Omental fat pad (tissue), 4 donors: ENCODE measurements around the gene LCN12. TPM values are rescaled to one million over a fixed set of nuclear protein-coding genes. Genes with fewer than 3 reads are reported as not detected.

Source experiments
- ATAC-seq: fragments of 150-250 bp; one replicate; pipeline ENCODE4 v1.9.1; 2016; ENCODE audit warnings: mild to moderate bottlenecking, moderate library complexity; ENCODE audit not compliant: low FRiP score
- DNase-seq: peaks from one replicate; pipeline ENCODE4 v3.0.0-alpha.2; 2019; ENCODE audit warnings: low spot score
- CTCF ChIP-seq, 3 donors: fragments of 450-650 bp; IDR thresholded peaks; one replicate each; pipeline ENCODE4 v1.5.1; 2016 to 2017; ENCODE audit warnings: antibody characterized with exemption in 3 of 3, mild to moderate bottlenecking in 3 of 3, moderate library complexity in 2 of 3
- total RNA-seq, 4 donors: library from RNA; depleted of rRNA; stranded (reverse); fragments of >200 nt; gene quantifications; one replicate each; pipeline ENCODE4 v1.1.0, GENCODE V29; 2016

The LCN12 gene
- total RNA-seq, 4 donors from 2014 or later: 0.46 TPM; not detected in 3

DNA sequence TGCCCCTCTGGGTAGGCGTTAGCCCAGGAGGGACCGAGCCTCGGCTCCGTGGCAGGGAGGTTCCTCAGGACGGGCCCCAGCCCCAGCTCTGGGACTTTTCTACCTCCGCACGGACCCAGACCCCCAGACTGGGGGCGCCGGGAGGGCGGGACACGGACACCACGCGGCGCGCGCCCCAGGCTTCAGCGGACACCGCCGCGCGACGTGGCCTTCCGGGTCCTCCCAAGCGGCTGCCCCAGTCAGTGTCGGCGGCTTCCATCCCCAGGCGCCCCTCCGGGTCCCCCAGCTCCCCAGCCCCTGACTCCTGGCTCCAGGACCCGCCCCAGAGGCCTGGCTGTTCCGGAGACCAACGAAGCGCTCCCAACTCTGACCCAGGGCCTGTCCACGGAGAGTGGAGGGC lies 33.8 kb downstream of the LCN12 start:
- ATAC-seq (no peak), DNase-seq (no peak)
- no peak for TF ChIP-seq CTCF (IDR thresholded peaks at IDR 0.05)

GRCh38 chr9:136988872-136989271 lies 36.8 kb downstream of the LCN12 start:
- TF ChIP-seq CTCF (IDR thresholded peaks at IDR 0.05): no peak
- no peak for DNase-seq
- ATAC-seq: no peak

DNA sequence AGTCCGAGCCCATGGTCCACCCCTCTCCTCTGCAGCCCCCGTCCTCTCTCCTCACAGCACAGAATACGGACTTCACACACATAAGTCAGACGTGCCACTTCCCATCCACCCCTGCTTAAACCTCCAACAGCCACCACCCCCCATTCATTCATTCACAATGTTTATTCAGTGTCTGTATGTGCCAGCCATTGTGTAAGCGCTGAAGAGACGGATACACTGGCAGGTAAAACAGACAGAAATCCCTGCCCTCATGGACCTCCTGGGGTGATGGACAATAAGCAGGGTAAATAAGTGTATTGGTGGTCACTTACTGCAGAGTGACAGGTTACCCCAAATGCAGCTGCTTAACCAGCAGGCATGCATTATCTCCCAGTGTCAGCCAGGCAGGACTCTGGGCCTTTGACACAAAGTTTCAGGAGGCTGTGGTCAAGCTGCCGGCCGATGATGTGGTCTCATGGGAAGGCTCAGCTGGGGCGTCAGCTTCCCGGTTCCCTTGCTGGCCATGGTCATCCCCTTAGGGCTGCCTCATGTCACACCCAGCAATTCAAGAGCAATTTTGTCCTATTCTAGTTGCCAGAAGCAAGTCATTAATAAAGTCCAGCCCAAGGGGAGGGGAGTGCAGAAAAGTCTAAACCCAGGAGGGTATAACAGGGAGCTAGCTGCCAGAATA lies 38.3 kb downstream of the LCN12 start:
- TF ChIP-seq CTCF (IDR thresholded peaks at IDR 0.05): no peak
- no peak for ATAC-seq
- DNase-seq: no peak

GRCh38 chr9:136991993-136992818 lies 40.1 kb downstream of the LCN12 start, which contains the start of gene PAXX:
TSS of gene PAXX (plus strand) at chr9:136992422. CDS start at chr9:136992444, 22 bp downstream.
- DNase-seq: peak; percentile 82
- no peak for TF ChIP-seq CTCF (IDR thresholded peaks at IDR 0.05)
- peak; percentile 90 for ATAC-seq

DNA sequence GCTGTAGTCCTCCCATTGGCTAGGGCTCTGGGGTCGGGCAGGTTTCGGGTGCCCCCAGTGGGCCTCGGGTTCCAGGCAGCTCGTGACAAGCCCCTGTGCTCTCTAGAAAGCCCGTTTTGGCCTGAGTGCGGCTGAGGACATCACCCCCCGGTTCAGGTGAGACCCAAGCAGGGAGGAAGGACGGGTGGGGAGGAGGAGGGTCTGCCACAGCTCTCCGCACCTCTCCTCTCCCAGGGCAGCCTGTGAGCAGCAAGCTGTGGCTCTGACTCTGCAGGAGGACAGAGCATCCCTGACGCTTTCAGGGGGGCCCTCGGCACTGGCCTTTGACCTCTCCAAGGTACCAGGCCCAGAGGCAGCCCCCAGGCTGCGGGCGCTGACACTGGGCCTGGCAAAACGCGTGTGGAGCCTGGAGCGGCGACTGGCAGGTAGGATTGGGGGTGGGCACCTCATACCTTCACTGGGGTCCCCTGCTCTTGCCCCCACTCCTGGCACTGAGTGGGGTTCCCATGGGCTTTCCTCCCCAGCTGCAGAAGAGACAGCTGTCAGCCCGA lies 40.8 kb downstream of the LCN12 start:
- no peak for DNase-seq
- TF ChIP-seq CTCF (IDR thresholded peaks at IDR 0.05): no peak
- no peak for ATAC-seq

GRCh38 chr9:136994180-136994887 lies 42.3 kb downstream of the LCN12 start:
- ATAC-seq (no peak), DNase-seq (no peak)
- no peak for TF ChIP-seq CTCF (IDR thresholded peaks at IDR 0.05)
